Sigmoid colon (tissue), 4 donors: Measurements from ENCODE around the gene ZNF296.

ENCODE experiments used
- CTCF ChIP-seq, 4 experiments: fragments of 450-650 bp in 3 of 4; fragments of 200-600 bp in 1 of 4; IDR thresholded peaks; one replicate each; pipeline ENCODE4 v1.5.1; 2016 to 2019; ENCODE audit warnings: antibody characterized with exemption in 4 of 4, mild to moderate bottlenecking in 3 of 4, moderate library complexity in 2 of 4
- POLR2AphosphoS5 ChIP-seq, 4 donors: sonication (generic); formaldehyde crosslinking; IDR thresholded peaks; one replicate each; pipeline ENCODE4 v1.6.1; 2017; ENCODE audit warnings: antibody characterized with exemption in 4 of 4

- TF ChIP-seq CTCF (IDR thresholded peaks at IDR 0.05) (peak in 3 of 4 experiments; percentile 36 to 48 (median 43)), POLR2AphosphoS5 (IDR thresholded peaks at IDR 0.05) (peak; percentile 60 to 77 (median 74))
Observed at GRCh38 chr19:45092747-45093678, 16.7 kb upstream of the ZNF296 start, which contains the start of gene PPP1R37.
